ENCODE results near the gene NTM.

Gene NTM

DNA sequence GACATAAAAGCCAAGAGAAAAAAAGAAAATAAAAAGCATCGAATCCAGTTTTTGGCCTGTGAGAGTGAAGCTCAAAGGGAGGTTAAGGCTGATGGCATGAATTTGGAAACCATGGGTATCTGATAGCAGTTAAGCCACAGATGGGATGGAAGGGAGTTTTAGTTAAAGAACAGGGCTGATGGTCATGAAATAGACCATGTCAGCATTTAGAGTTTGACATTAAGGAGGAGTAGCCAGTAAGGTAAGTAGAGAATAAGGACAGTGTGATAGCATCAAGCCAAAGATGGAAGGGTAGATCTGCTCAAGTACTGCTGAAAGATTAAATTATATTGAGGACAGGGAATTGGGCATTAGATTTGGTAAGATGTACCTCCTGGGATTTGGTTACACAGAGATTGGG lies 826.5 kb downstream of the NTM start:
- no peak for DNase-seq (ENCODE audit: low read depth, low spot score)
- H3K4me3 ChIP-seq (ENCODE audit: low read depth, low read length): no peak overlapping the region
- TF ChIP-seq, protein P1, sequence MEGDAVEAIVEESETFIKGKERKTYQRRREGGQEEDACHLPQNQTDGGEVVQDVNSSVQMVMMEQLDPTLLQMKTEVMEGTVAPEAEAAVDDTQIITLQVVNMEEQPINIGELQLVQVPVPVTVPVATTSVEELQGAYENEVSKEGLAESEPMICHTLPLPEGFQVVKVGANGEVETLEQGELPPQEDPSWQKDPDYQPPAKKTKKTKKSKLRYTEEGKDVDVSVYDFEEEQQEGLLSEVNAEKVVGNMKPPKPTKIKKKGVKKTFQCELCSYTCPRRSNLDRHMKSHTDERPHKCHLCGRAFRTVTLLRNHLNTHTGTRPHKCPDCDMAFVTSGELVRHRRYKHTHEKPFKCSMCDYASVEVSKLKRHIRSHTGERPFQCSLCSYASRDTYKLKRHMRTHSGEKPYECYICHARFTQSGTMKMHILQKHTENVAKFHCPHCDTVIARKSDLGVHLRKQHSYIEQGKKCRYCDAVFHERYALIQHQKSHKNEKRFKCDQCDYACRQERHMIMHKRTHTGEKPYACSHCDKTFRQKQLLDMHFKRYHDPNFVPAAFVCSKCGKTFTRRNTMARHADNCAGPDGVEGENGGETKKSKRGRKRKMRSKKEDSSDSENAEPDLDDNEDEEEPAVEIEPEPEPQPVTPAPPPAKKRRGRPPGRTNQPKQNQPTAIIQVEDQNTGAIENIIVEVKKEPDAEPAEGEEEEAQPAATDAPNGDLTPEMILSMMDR (IDR thresholded peaks at IDR 0.05; ENCODE audit: low read depth, low read length): no peak
- in situ Hi-C loops (cut with HindIII; ENCODE audit: low sequenced_read_pairs): no loop called here

- TF ChIP-seq, protein P1 (IDR thresholded peaks at IDR 0.05; ENCODE audit: low read depth, low read length): no peak
- in situ Hi-C loops (cut with HindIII; ENCODE audit: low sequenced_read_pairs): no loop called here
- no peak overlapping the region for H3K4me3 ChIP-seq (ENCODE audit: low read depth, low read length)
- no peak for DNase-seq (ENCODE audit: low read depth, low spot score)
Observed at GRCh38 chr11:132200353-132200936, 830.0 kb downstream of the NTM start.

- in situ Hi-C loops (cut with HindIII; ENCODE audit: low sequenced_read_pairs): no loop called here
- peak; percentile 62 for DNase-seq (ENCODE audit: low read depth, low spot score)
- TF ChIP-seq, protein P1 (IDR thresholded peaks at IDR 0.05; ENCODE audit: low read depth, low read length): no peak
- H3K4me3 ChIP-seq (ENCODE audit: low read depth, low read length): no peak overlapping the region
Observed at GRCh38 chr11:132202621-132203020, 832.2 kb downstream of the NTM start.

- TF ChIP-seq, protein P1 (IDR thresholded peaks at IDR 0.05; ENCODE audit: low read depth, low read length): no peak
- in situ Hi-C loops (cut with HindIII; ENCODE audit: low sequenced_read_pairs): no loop called here
- DNase-seq (ENCODE audit: low read depth, low spot score): no peak
- no peak overlapping the region for H3K4me3 ChIP-seq (ENCODE audit: low read depth, low read length)
Observed at GRCh38 chr11:132205006-132205405, 834.6 kb downstream of the NTM start.

- TF ChIP-seq, protein P1 (IDR thresholded peaks at IDR 0.05; ENCODE audit: low read depth, low read length): no peak
- no peak overlapping the region for H3K4me3 ChIP-seq (ENCODE audit: low read depth, low read length)
- in situ Hi-C loops (cut with HindIII; ENCODE audit: low sequenced_read_pairs): no loop called here
- DNase-seq (ENCODE audit: low read depth, low spot score): peak; percentile 35
Observed at GRCh38 chr11:132205496-132205895, 835.1 kb downstream of the NTM start.

DNA sequence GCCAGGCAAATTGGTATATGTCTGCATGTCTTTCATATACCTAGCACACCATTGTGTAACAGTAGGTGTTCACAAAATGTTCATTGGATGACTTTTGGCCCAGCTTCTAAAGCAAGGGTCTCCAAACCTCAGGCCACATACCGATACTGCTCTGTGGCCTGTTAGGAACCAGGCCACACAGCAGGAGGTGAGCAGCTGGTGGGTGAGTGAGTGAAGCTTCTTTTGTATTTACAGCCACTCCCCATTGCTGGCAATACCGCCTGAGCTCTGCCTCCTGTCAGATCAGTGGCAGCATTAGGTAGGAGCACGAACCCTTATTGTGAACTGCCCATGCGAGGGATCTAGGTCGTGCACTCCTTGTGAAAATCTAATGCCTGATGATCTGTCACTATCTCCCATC lies 836.6 kb downstream of the NTM start:
- H3K4me3 ChIP-seq (ENCODE audit: low read depth, low read length): no peak overlapping the region
- TF ChIP-seq, protein P1 (IDR thresholded peaks at IDR 0.05; ENCODE audit: low read depth, low read length): no peak
- peak; percentile 4 for DNase-seq (ENCODE audit: low read depth, low spot score)
- in situ Hi-C loops (cut with HindIII; ENCODE audit: low sequenced_read_pairs): no loop called here

Data from astrocyte of the spinal cord (primary cell).